GM12878 (cell line): ENCODE data around the gene C18orf63. TPM values are rescaled to one million over a fixed set of nuclear protein-coding genes. Genes with fewer than 3 reads are reported as not detected.

Source experiments
- ATAC-seq: fragments of 200-7000 bp; cut with Tn5 transposase; 3 replicates; pipeline ENCODE4 v1.9.1; 2020; ENCODE audit warnings: mild to moderate bottlenecking, moderate library complexity
- BruUV-seq: library from RNA; stranded (reverse); fragments of 400-500 nt; replicated peaks from 2 replicates; lab custom pipeline; 2021; lab: Mats Ljungman, UMichigan
- CTCF ChIA-PET: fragments of 300-600 bp; sonication (Branson Sonifier 250); formaldehyde crosslinking; extraction: SDS; loops from one replicate; lab custom pipeline; 2021; ENCODE audit warnings: inconsistent platforms; lab: Yijun Ruan, JAX
- POLR2A ChIA-PET: fragments of 350-600 bp; formaldehyde crosslinking; extraction: SDS; loops from one replicate; lab custom pipeline; 2021; ENCODE audit warnings: inconsistent platforms; lab: Charles Lee
- RAD21 ChIA-PET: fragments of 300-600 bp; sonication (Branson Sonifier 250); formaldehyde crosslinking; loops from one replicate; lab custom pipeline; 2023; ENCODE audit warnings: antibody characterized with exemption; ENCODE audit not compliant: unreplicated experiment; lab: Charles Lee
- SMC1A ChIA-PET: fragments of 300-600 bp; sonication (Branson Sonifier 250); formaldehyde crosslinking; loops from one replicate; lab custom pipeline; 2023; ENCODE audit not compliant: unreplicated experiment, uncharacterized antibody; lab: Charles Lee
- DNase-seq: peaks from one replicate; pipeline ENCODE4 v3.0.0-alpha.2; 2011; ENCODE audit warnings: low read depth, low spot score
- FAIRE-seq: peaks from 3 replicates; lab custom pipeline; 2011; peaks lifted over from hg19 to GRCh38; lab: Jason Lieb, UNC
- H2AFZ ChIP-seq: 2 replicates; pipeline ENCODE4 v1.6.0; 2011; ENCODE audit warnings: low read depth, low read length, control low read depth; ENCODE audit not compliant: control insufficient read depth
- H3K27ac ChIP-seq: 2 replicates; pipeline ENCODE4 v1.5.1; 2011; ENCODE audit warnings: control low read depth; ENCODE audit not compliant: control insufficient read depth, insufficient read depth
- H3K27me3 ChIP-seq, 2 experiments: replicated peaks in 1 of 2; 2 replicates each; pipeline versions ENCODE4 v1.6.0 to v1.6.1; 2011; ENCODE audit warnings: low read length in 1 of 2; ENCODE audit not compliant: control insufficient read depth in 2 of 2, insufficient read depth in 2 of 2
- H3K36me3 ChIP-seq, 2 experiments: 2 replicates each; pipeline ENCODE4 v1.5.1; 2011; ENCODE audit warnings: low read length in 1 of 2; ENCODE audit not compliant: control insufficient read depth in 2 of 2, insufficient read depth in 2 of 2
- H3K4me1 ChIP-seq: 2 replicates; pipeline ENCODE4 v1.6.1; 2011; ENCODE audit warnings: mild to moderate bottlenecking, low read length, moderate library complexity, mixed read lengths; ENCODE audit not compliant: control insufficient read depth, insufficient read depth
- H3K4me2 ChIP-seq: 2 replicates; pipeline ENCODE4 v1.6.0; 2011; ENCODE audit warnings: control low read depth; ENCODE audit not compliant: control insufficient read depth, insufficient read depth
- H3K4me3 ChIP-seq: fragments of 200-600 bp; sonication (generic); 2 replicates; pipeline ENCODE4 v1.5.1; 2016
- H3K79me2 ChIP-seq: 2 replicates; pipeline ENCODE4 v1.6.0; 2011; ENCODE audit warnings: low read length; ENCODE audit not compliant: control insufficient read depth, insufficient read depth
- H3K9ac ChIP-seq: 2 replicates; pipeline ENCODE4 v1.8.0; 2011; ENCODE audit warnings: low read length, control low read depth, mixed read lengths; ENCODE audit not compliant: control insufficient read depth, insufficient read depth
- H3K9me3 ChIP-seq: replicated peaks from 3 replicates; pipeline ENCODE4 v1.5.1; 2011; ENCODE audit warnings: mild to moderate bottlenecking, low read length; ENCODE audit not compliant: control insufficient read depth, insufficient read depth
- H4K20me1 ChIP-seq: 2 replicates; pipeline ENCODE4 v1.6.0; 2011; ENCODE audit not compliant: control insufficient read depth, insufficient read depth
- CBX3 ChIP-seq: fragments of 200-600 bp; sonication (generic); IDR thresholded peaks from 2 replicates; pipeline ENCODE4 v1.6.1; 2016; ENCODE audit warnings: low read depth, borderline replicate concordance
- E2F8 ChIP-seq: fragments of 450-650 bp; IDR thresholded peaks from 2 replicates; pipeline ENCODE4 v1.6.1; 2018; ENCODE audit warnings: mild to moderate bottlenecking, low read depth, moderate library complexity; ENCODE audit not compliant: partially characterized antibody
- KAT2A ChIP-seq: conservative IDR thresholded peaks from 2 replicates; pipeline ENCODE4 v1.6.1; 2011; ENCODE audit warnings: low read depth, low read length; ENCODE audit not compliant: control insufficient read depth
- LARP7 ChIP-seq: fragments of 450-650 bp; IDR thresholded peaks from 2 replicates; pipeline ENCODE4 v1.6.1; 2017; ENCODE audit warnings: mild to moderate bottlenecking
- MEF2B ChIP-seq: fragments of 450-650 bp; IDR thresholded peaks from 2 replicates; pipeline ENCODE4 v1.6.1; 2018; ENCODE audit warnings: mild to moderate bottlenecking, moderate library complexity; ENCODE audit not compliant: partially characterized antibody, poor library complexity, severe bottlenecking
- MXI1 ChIP-seq: fragments of 150-350 bp; IDR thresholded peaks from 2 replicates; pipeline ENCODE4 v1.6.1; 2011; ENCODE audit warnings: low read depth, mild to moderate bottlenecking, inconsistent platforms, low read length, improper control_type of control experiment
- NRF1 ChIP-seq: conservative IDR thresholded peaks from 2 replicates; pipeline ENCODE4 v1.6.1; 2011; ENCODE audit warnings: mild to moderate bottlenecking, low read depth, low read length, improper control_type of control experiment
- SPI1 ChIP-seq: IDR thresholded peaks from 2 replicates; pipeline ENCODE4 v1.6.1; 2011; ENCODE audit warnings: low read depth, mild to moderate bottlenecking, low read length, moderate library complexity, borderline replicate concordance; ENCODE audit not compliant: insufficient read depth
- TCF7 ChIP-seq: IDR thresholded peaks from 2 replicates; pipeline ENCODE4 v1.6.1; 2014; ENCODE audit warnings: antibody characterized with exemption, borderline replicate concordance
- ZNF274 ChIP-seq: IDR thresholded peaks from one replicate; pipeline ENCODE4 v1.8.0; 2011; ENCODE audit not compliant: insufficient read length, insufficient read depth
- ZNF622 ChIP-seq: fragments of 450-650 bp; IDR thresholded peaks from 2 replicates; pipeline ENCODE4 v1.6.1; 2017; ENCODE audit warnings: mild to moderate bottlenecking, inconsistent platforms
- ZNF687 ChIP-seq: fragments of 450-650 bp; IDR thresholded peaks from 2 replicates; pipeline ENCODE4 v1.6.1; 2017; ENCODE audit warnings: mild to moderate bottlenecking, moderate library complexity
- WGBS: methylation state at CpG from one replicate; pipeline ENCODE4 v1.1.6; 2016; ENCODE audit warnings: low lambda C conversion rate; ENCODE audit not compliant: insufficient replicate concordance, insufficient coverage; ENCODE audit errors: missing lambda C conversion rate; 5-methylcytosine and 5-hydroxymethylcytosine counted together
- in situ Hi-C: fragments of 300-500 bp; cut with MboI; formaldehyde crosslinking; loops from 9 replicates; pipeline ENCODE4 v1.14.3; 2018; ENCODE audit warnings: mixed read lengths
- intact Hi-C: fragments of 100-400 bp; cut with micrococcal nuclease; formaldehyde crosslinking; loops from one replicate; pipeline ENCODE4 v1.14.2; 2022; ENCODE audit not compliant: unreplicated experiment
- polyA plus RNA-seq, 11 experiments: library from polyadenylated mRNA; depleted of rRNA in 4 of 11; unstranded in 6 of 11; stranded (reverse) in 5 of 11; fragments of >200 nt; fragmentation: Nextera tagmentation in 4 of 11; fragmentation: Illumina TruSeq in 1 of 11; extraction: Ambion mirVana in 4 of 11; extraction: Trizol in 1 of 11; gene quantifications; 1 replicate in 1 of 11; 2 replicates in 10 of 11; pipeline versions ENCODE4 v1.2.1 to v1.2.3, GENCODE V29; 2011 to 2016; ENCODE audit warnings: inconsistent platforms in 2 of 11, missing spikeins in 2 of 11, low read depth in 1 of 11
- total RNA-seq, 4 experiments: library from RNA; depleted of rRNA in 3 of 4; stranded (reverse); fragments of >200 nt in 3 of 4; fragmentation: Illumina TruSeq in 1 of 4; extraction: Trizol in 1 of 4; gene quantifications; 2 replicates each; pipeline versions ENCODE4 v1.2.1 to v1.2.3, GENCODE V29; 2013 to 2021
- TF ChIP-seq, protein P1 (sequence below): fragments of 450-650 bp; IDR thresholded peaks from 2 replicates; pipeline ENCODE4 v1.6.1; 2017; ENCODE audit warnings: mild to moderate bottlenecking
- TF ChIP-seq, protein P2 (sequence below): fragments of 150-350 bp; IDR thresholded peaks from 2 replicates; pipeline ENCODE4 v1.6.1; 2014; ENCODE audit warnings: mild to moderate bottlenecking, low read depth, low read length

C18orf63 gene
- total and polyA plus RNA-seq, 10 of the 15 experiments (the other 5 are each of a cell fraction or from before 2014, with no cell fraction given) = not detected

- CTCF ChIA-PET = interaction anchor here (1.1 kb wide), 2 partner anchors 13 to 42 kb away, joined by 3 read pairs; no protein-coding TSS in a partner anchor
- H4K20me1 ChIP-seq = no peaks in the 10 kb centered on the region
- DNase-seq = no peak
- no peak overlapping the region for H3K27ac ChIP-seq
- no peaks in the 10 kb centered on the region for H3K9me3 ChIP-seq
- no peak for ATAC-seq
- H3K4me2 ChIP-seq = no peak overlapping the region
- 84% methylated on average over 11 of the region's 11 CpGs for WGBS
- RAD21 ChIA-PET = no interaction called here
- SMC1A ChIA-PET = no interaction called here
- H3K79me2 ChIP-seq = no peaks in the 10 kb centered on the region
- no peak overlapping the region for H2AFZ ChIP-seq
- intact Hi-C loops = no loop called here
- no peaks in the 10 kb centered on the region for H3K4me1 ChIP-seq
- in situ Hi-C loops = no loop called here
- BruUV-seq = no TSS peak
- no peak for FAIRE-seq
- no peak overlapping the region for H3K4me3 ChIP-seq
- H3K36me3 ChIP-seq = no peaks in the 10 kb centered on the region; a peak in 1 of 4 replicates
- no peak overlapping the region for H3K9ac ChIP-seq
- POLR2A ChIA-PET = interaction anchor here (1.0 kb wide), 1 partner anchor 9 kb away, joined by 3 read pairs; no protein-coding TSS in a partner anchor
- H3K27me3 ChIP-seq = no peaks in the 10 kb centered on the region
- no peak for TF ChIP-seq SPI1
- no peak for TF ChIP-seq ZNF687
- TF ChIP-seq NRF1 = no peak
- no peak for TF ChIP-seq ZNF622
- TF ChIP-seq MEF2B = no peak
- no peak for TF ChIP-seq TCF7
- TF ChIP-seq, protein P1, sequence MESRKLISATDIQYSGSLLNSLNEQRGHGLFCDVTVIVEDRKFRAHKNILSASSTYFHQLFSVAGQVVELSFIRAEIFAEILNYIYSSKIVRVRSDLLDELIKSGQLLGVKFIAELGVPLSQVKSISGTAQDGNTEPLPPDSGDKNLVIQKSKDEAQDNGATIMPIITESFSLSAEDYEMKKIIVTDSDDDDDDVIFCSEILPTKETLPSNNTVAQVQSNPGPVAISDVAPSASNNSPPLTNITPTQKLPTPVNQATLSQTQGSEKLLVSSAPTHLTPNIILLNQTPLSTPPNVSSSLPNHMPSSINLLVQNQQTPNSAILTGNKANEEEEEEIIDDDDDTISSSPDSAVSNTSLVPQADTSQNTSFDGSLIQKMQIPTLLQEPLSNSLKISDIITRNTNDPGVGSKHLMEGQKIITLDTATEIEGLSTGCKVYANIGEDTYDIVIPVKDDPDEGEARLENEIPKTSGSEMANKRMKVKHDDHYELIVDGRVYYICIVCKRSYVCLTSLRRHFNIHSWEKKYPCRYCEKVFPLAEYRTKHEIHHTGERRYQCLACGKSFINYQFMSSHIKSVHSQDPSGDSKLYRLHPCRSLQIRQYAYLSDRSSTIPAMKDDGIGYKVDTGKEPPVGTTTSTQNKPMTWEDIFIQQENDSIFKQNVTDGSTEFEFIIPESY = no peak
- no peak for TF ChIP-seq ZNF274
- TF ChIP-seq E2F8 = no peak
- TF ChIP-seq MXI1 = no peak
- no peak for TF ChIP-seq CBX3
- TF ChIP-seq LARP7 = no peak
- TF ChIP-seq, protein P2, sequence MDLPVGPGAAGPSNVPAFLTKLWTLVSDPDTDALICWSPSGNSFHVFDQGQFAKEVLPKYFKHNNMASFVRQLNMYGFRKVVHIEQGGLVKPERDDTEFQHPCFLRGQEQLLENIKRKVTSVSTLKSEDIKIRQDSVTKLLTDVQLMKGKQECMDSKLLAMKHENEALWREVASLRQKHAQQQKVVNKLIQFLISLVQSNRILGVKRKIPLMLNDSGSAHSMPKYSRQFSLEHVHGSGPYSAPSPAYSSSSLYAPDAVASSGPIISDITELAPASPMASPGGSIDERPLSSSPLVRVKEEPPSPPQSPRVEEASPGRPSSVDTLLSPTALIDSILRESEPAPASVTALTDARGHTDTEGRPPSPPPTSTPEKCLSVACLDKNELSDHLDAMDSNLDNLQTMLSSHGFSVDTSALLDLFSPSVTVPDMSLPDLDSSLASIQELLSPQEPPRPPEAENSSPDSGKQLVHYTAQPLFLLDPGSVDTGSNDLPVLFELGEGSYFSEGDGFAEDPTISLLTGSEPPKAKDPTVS = no peak
- no peak for TF ChIP-seq KAT2A
Observed at GRCh38 chr18:74275736-74276135, 39.9 kb upstream of the C18orf63 start.
